Caco-2 (cell line): ENCODE measurements around the gene PALLD. TPM values are rescaled to one million over a fixed set of nuclear protein-coding genes. Genes with fewer than 3 reads are reported as not detected.

Source experiments
- BruUV-seq: library from RNA; stranded (reverse); fragments of 400-500 nt; replicated peaks from 2 replicates; lab custom pipeline; 2021; lab: Mats Ljungman, UMichigan
- CTCF ChIA-PET: fragments of 300-600 bp; sonication (Branson Sonifier 250); formaldehyde crosslinking; loops from one replicate; lab custom pipeline; 2022; ENCODE audit warnings: antibody characterized with exemption; lab: Charles Lee
- POLR2A ChIA-PET: fragments of 300-600 bp; sonication (Branson Sonifier 250); formaldehyde crosslinking; loops from one replicate; lab custom pipeline; 2022; ENCODE audit warnings: antibody characterized with exemption; lab: Charles Lee
- DNase-seq, 2 experiments: peaks; one replicate each; pipeline versions ENCODE4 v3.0.0 to v3.0.0-alpha.2; 2020 to 2022
- H3K27me3 ChIP-seq: replicated peaks from 2 replicates; pipeline ENCODE4 v1.6.0; 2011; ENCODE audit warnings: low read length; ENCODE audit not compliant: control insufficient read depth, insufficient read depth
- H3K36me3 ChIP-seq: 2 replicates; pipeline ENCODE4 v1.5.1; 2011; ENCODE audit warnings: low read length; ENCODE audit not compliant: control insufficient read depth, insufficient read depth
- H3K4me1 ChIP-seq: fragments of 250-450 bp; sonication (Bioruptor Pico); 2 replicates; pipeline ENCODE4 v1.5.1; 2020; ENCODE audit warnings: mild to moderate bottlenecking
- H3K4me3 ChIP-seq: 2 replicates; pipeline ENCODE4 v1.5.1; 2011; ENCODE audit warnings: low read depth, mild to moderate bottlenecking, control low read depth, low read length
- H3K9me3 ChIP-seq: fragments of 250-450 bp; sonication (Bioruptor Pico); 2 replicates; pipeline ENCODE4 v1.5.1; 2020; ENCODE audit warnings: mild to moderate bottlenecking, moderate library complexity
- H3K27ac Mint-ChIP-seq: one replicate; pipeline ENCODE4 v1.8.0; 2022; ENCODE audit warnings: mixed read lengths; ENCODE audit not compliant: unreplicated experiment
- H3K27me3 Mint-ChIP-seq: one replicate; pipeline ENCODE4 v1.8.0; 2022; ENCODE audit warnings: mixed read lengths; ENCODE audit not compliant: insufficient read depth, unreplicated experiment
- H3K36me3 Mint-ChIP-seq: one replicate; pipeline ENCODE4 v1.8.0; 2022; ENCODE audit warnings: mild to moderate bottlenecking, mixed read lengths; ENCODE audit not compliant: insufficient read depth, unreplicated experiment
- H3K4me1 Mint-ChIP-seq: one replicate; pipeline ENCODE4 v1.8.0; 2022; ENCODE audit warnings: low read depth, mixed read lengths; ENCODE audit not compliant: unreplicated experiment
- H3K4me3 Mint-ChIP-seq: one replicate; pipeline ENCODE4 v1.8.0; 2022; ENCODE audit warnings: mild to moderate bottlenecking, moderate library complexity, mixed read lengths; ENCODE audit not compliant: unreplicated experiment
- H3K9me3 Mint-ChIP-seq: one replicate; pipeline ENCODE4 v1.8.0; 2022; ENCODE audit warnings: mixed read lengths; ENCODE audit not compliant: unreplicated experiment
- intact Hi-C: fragments of 100-400 bp; cut with micrococcal nuclease; formaldehyde crosslinking; loops from one replicate; pipeline ENCODE4 v1.10.0; 2022; ENCODE audit not compliant: unreplicated experiment
- total RNA-seq: library from RNA; stranded (reverse); gene quantifications from 2 replicates; pipeline ENCODE4 v1.2.3, GENCODE V29; 2022
- TF ChIP-seq, protein P1 (sequence below), 2 experiments: fragments of 200-600 bp in 1 of 2; IDR thresholded peaks; 1 replicate in 1 of 2; 2 replicates in 1 of 2; pipeline versions ENCODE4 v1.5.1 to v1.8.0; 2011 to 2022; ENCODE audit warnings: antibody characterized with exemption in 1 of 2, control low read depth in 1 of 2, inconsistent platforms in 1 of 2, low read depth in 1 of 2, low read length in 1 of 2, mild to moderate bottlenecking in 1 of 2, moderate library complexity in 1 of 2; ENCODE audit not compliant: insufficient read depth in 1 of 2, severe bottlenecking in 1 of 2, unreplicated experiment in 1 of 2

Gene PALLD
- total RNA-seq, 1 experiment from 2014 or later: 12.3 TPM

DNA sequence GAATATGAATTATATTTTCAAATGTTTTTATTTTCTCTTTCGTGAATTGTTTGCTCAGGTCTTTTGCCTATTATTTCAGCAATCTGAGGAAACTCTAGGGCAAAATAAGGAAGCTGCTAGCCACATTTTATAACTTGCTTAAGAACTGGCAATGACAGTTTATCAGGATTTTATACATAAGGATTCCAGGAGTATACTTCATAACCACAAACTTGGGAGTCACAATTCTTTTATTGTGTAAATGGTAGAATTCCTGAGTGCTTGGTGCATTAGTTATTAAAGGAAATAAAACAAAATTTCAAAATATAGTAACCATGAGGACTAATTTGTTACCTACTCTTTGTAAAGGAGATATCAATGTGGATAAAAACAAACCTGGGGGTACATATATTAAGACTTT, 54.4 kb downstream of the PALLD start:
- Mint-ChIP-seq H3K4me1 (no peaks in the 10 kb centered on the region), H3K9me3 (no peaks in the 10 kb centered on the region), H3K27ac (no peak overlapping the region), H3K27me3 (peaks cover 9% of the 10 kb centered on the region), H3K4me3 (no peak overlapping the region), H3K36me3 (no peaks in the 10 kb centered on the region)
- no peaks in the 10 kb centered on the region for H3K36me3 ChIP-seq
- TF ChIP-seq, protein P1, sequence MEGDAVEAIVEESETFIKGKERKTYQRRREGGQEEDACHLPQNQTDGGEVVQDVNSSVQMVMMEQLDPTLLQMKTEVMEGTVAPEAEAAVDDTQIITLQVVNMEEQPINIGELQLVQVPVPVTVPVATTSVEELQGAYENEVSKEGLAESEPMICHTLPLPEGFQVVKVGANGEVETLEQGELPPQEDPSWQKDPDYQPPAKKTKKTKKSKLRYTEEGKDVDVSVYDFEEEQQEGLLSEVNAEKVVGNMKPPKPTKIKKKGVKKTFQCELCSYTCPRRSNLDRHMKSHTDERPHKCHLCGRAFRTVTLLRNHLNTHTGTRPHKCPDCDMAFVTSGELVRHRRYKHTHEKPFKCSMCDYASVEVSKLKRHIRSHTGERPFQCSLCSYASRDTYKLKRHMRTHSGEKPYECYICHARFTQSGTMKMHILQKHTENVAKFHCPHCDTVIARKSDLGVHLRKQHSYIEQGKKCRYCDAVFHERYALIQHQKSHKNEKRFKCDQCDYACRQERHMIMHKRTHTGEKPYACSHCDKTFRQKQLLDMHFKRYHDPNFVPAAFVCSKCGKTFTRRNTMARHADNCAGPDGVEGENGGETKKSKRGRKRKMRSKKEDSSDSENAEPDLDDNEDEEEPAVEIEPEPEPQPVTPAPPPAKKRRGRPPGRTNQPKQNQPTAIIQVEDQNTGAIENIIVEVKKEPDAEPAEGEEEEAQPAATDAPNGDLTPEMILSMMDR (IDR thresholded peaks at IDR 0.05; ENCODE audit: insufficient read depth in 1 of 2, low read depth in 1 of 2, low read length in 1 of 2, severe bottlenecking in 1 of 2, unreplicated experiment in 1 of 2): no peak
- no peak overlapping the region for H3K4me3 ChIP-seq
- H3K4me1 ChIP-seq: no peaks in the 10 kb centered on the region
- DNase-seq: no peak
- ChIA-PET POLR2A (no interaction called here), CTCF (no interaction called here)
- H3K27me3 ChIP-seq: no peaks in the 10 kb centered on the region
- intact Hi-C loops: no loop called here
- no TSS peak for BruUV-seq
- H3K9me3 ChIP-seq: no peaks in the 10 kb centered on the region

DNA sequence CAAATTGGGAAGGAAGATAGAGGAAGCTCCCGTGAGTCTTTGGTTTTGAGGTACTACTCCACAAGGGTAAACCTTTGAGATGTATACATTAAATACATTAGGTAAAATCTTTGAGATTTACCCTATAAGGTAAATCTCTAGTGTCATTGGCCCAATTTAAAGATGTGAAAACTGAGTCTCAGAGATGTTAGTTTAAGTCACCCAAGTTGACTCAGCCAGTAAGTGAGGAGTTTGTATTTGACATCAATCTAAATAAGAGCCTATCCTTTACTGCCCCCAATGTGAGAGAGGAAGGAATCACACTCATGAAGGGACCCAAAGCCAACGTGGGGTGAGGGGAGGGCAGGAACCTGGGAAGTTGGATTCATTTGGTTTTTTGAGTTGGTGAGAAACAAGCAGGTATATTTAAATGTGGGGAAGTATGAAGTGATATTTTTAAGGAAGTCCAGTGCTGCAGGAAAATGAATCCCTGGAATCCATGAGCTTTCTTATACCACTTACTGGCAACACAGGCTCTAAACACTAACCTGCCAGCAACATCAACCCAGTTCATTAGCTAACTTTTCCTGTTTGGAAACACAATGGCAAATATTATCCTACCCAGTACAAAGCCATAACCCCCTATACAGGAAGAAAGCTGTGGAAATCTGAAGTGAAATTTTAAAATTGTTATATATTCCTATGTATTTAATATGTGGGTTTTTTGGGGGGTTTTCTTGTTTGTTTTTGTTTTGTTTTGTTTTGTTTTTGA, 55.3 kb downstream of the PALLD start:
- BruUV-seq: no TSS peak
- Mint-ChIP-seq H3K36me3 (no peaks in the 10 kb centered on the region), H3K4me1 (no peaks in the 10 kb centered on the region), H3K9me3 (no peaks in the 10 kb centered on the region), H3K4me3 (no peak overlapping the region), H3K27ac (no peak overlapping the region), H3K27me3 (peaks cover 9% of the 10 kb centered on the region)
- CTCF ChIA-PET: no interaction called here
- Histone ChIP-seq H3K36me3 (no peaks in the 10 kb centered on the region), H3K4me3 (no peak overlapping the region), H3K9me3 (no peaks in the 10 kb centered on the region), H3K4me1 (no peaks in the 10 kb centered on the region), H3K27me3 (no peaks in the 10 kb centered on the region)
- DNase-seq: no peak
- POLR2A ChIA-PET: no interaction called here
- intact Hi-C loops: no loop called here
- TF ChIP-seq, protein P1 (IDR thresholded peaks at IDR 0.05; ENCODE audit: insufficient read depth in 1 of 2, low read depth in 1 of 2, low read length in 1 of 2, severe bottlenecking in 1 of 2, unreplicated experiment in 1 of 2): no peak

DNA sequence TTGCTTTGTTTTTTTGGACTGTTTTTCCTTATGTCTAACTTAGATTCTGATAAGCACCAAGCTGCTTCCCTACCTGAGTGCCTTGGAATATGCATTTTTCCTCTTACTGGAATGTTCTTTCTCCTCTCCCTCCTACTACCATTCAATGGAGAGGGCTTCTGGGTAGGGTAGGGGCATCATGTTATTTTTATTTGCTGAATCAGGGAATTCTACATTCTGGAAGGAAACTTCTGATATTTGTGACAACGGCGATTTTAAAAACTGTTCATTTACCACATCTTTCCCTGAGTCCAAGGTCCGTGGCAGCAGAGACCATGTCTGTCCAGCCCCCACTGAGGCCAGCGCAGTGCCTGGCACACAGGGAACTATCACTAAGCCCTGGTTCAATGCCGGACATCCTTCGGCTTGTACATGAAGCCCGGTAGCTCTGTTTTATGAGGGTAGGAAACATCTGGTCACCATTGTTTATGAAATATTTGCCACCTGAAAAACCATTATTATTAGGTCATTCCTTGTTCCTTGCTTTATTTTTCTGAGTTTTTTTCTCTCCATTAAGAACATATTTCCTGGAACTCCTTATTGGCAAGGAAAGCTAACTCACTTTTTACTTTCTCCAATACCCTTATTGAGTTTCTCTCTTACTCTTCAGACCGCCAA, 57.0 kb downstream of the PALLD start:
- Histone ChIP-seq H3K27me3 (no peaks in the 10 kb centered on the region), H3K4me1 (0 out of 2 replicates have a peak, but pooled peaks cover 6% of the 10 kb centered on the region), H3K9me3 (no peaks in the 10 kb centered on the region), H3K36me3 (no peaks in the 10 kb centered on the region), H3K4me3 (no peak overlapping the region)
- intact Hi-C loops: no loop called here
- no peak for DNase-seq
- Mint-ChIP-seq H3K4me1 (peaks cover 6% of the 10 kb centered on the region), H3K4me3 (no peak overlapping the region), H3K36me3 (no peaks in the 10 kb centered on the region), H3K9me3 (peaks cover 8% of the 10 kb centered on the region), H3K27ac (no peak overlapping the region), H3K27me3 (peaks cover 9% of the 10 kb centered on the region)
- POLR2A ChIA-PET: no interaction called here
- CTCF ChIA-PET: no interaction called here
- TF ChIP-seq, protein P1 (IDR thresholded peaks at IDR 0.05; ENCODE audit: insufficient read depth in 1 of 2, low read depth in 1 of 2, low read length in 1 of 2, severe bottlenecking in 1 of 2, unreplicated experiment in 1 of 2): no peak
- BruUV-seq: no TSS peak
